HepG2 (cell line): ENCODE measurements around the gene PRDM10. TPM values are rescaled to one million over a fixed set of nuclear protein-coding genes. Genes with fewer than 3 reads are reported as not detected.

Source experiments
- CBFB ChIP-seq: sonication (generic); formaldehyde crosslinking; IDR thresholded peaks from 2 replicates; pipeline ENCODE4 v1.4.0; 2020; ENCODE audit warnings: missing genetic modification reagents
- GMEB2 ChIP-seq: IDR thresholded peaks from 2 replicates; pipeline ENCODE4 v1.6.1; 2016; ENCODE audit warnings: missing biosample characterization, missing genetic modification reagents, low read depth
- GTF2F1 ChIP-seq: fragments of 150-350 bp; IDR thresholded peaks from 2 replicates; pipeline ENCODE4 v1.6.1; 2014; ENCODE audit warnings: low read length
- KDM4B ChIP-seq: sonication (generic); formaldehyde crosslinking; IDR thresholded peaks from 2 replicates; pipeline ENCODE4 v1.4.0; 2020; ENCODE audit warnings: missing genetic modification reagents
- MAZ ChIP-seq, 2 experiments: sonication (generic) in 1 of 2; formaldehyde crosslinking in 1 of 2; IDR thresholded peaks; 2 replicates each; pipeline versions ENCODE4 v1.5.0 to v1.6.1; 2012 to 2020; ENCODE audit warnings: low read depth in 2 of 2, mild to moderate bottlenecking in 2 of 2, borderline replicate concordance in 1 of 2, improper control_type of control experiment in 1 of 2, low read length in 1 of 2, missing genetic modification reagents in 1 of 2, moderate library complexity in 1 of 2
- PHF20 ChIP-seq: sonication (generic); formaldehyde crosslinking; IDR thresholded peaks from 2 replicates; pipeline ENCODE4 v1.5.0; 2020; ENCODE audit warnings: mild to moderate bottlenecking, missing genetic modification reagents
- POLR2A ChIP-seq, 2 experiments: IDR thresholded peaks; 2 replicates each; pipeline ENCODE4 v1.6.1; 2011; ENCODE audit warnings: low read depth in 2 of 2, low read length in 2 of 2, mild to moderate bottlenecking in 1 of 2, moderate library complexity in 1 of 2; ENCODE audit not compliant: insufficient read depth in 1 of 2
- PRDM10 ChIP-seq: sonication (generic); formaldehyde crosslinking; IDR thresholded peaks from 2 replicates; pipeline ENCODE4 v1.4.0; 2020; ENCODE audit warnings: low read depth, missing genetic modification reagents
- SATB2 ChIP-seq: sonication (generic); formaldehyde crosslinking; IDR thresholded peaks from 2 replicates; pipeline ENCODE4 v1.5.0; 2020; ENCODE audit warnings: missing genetic modification reagents
- TCF7 ChIP-seq: sonication (generic); IDR thresholded peaks from 2 replicates; pipeline ENCODE4 v1.6.1; 2016; ENCODE audit warnings: antibody characterized with exemption, low read depth
- TERF1 ChIP-seq: sonication (generic); formaldehyde crosslinking; IDR thresholded peaks from 2 replicates; pipeline ENCODE4 v1.8.0; 2022; ENCODE audit warnings: mild to moderate bottlenecking, missing genetic modification reagents, moderate library complexity
- ZBTB37 ChIP-seq: sonication (generic); formaldehyde crosslinking; IDR thresholded peaks from 2 replicates; pipeline ENCODE4 v1.4.0; 2020; ENCODE audit warnings: mild to moderate bottlenecking, missing genetic modification reagents
- ZNF263 ChIP-seq: sonication (generic); formaldehyde crosslinking; IDR thresholded peaks from 2 replicates; pipeline ENCODE4 v1.4.0; 2020; ENCODE audit warnings: missing genetic modification reagents
- ZNF446 ChIP-seq: sonication (generic); formaldehyde crosslinking; IDR thresholded peaks from 2 replicates; pipeline ENCODE4 v1.5.0; 2020; ENCODE audit warnings: mild to moderate bottlenecking, missing genetic modification reagents
- ZNF513 ChIP-seq: sonication (generic); formaldehyde crosslinking; conservative IDR thresholded peaks from 2 replicates; pipeline ENCODE4 v1.5.0; 2020; ENCODE audit warnings: missing genetic modification reagents
- ZNF678 ChIP-seq: sonication (generic); formaldehyde crosslinking; IDR thresholded peaks from 2 replicates; pipeline ENCODE4 v1.4.0; 2020; ENCODE audit warnings: mild to moderate bottlenecking, missing genetic modification reagents
- ZNF713 ChIP-seq: sonication (generic); formaldehyde crosslinking; IDR thresholded peaks from 2 replicates; pipeline ENCODE4 v1.4.0; 2020; ENCODE audit warnings: mild to moderate bottlenecking, missing genetic modification reagents
- ZNF777 ChIP-seq: sonication (generic); formaldehyde crosslinking; IDR thresholded peaks from 2 replicates; pipeline ENCODE4 v1.4.0; 2020; ENCODE audit warnings: missing genetic modification reagents
- polyA plus RNA-seq, 8 experiments: library from polyadenylated mRNA; depleted of rRNA in 3 of 8; stranded (reverse) in 7 of 8; unstranded in 1 of 8; fragments of >200 nt; fragmentation: Illumina TruSeq in 4 of 8; extraction: Trizol in 4 of 8; gene quantifications; 2 replicates each; pipeline versions ENCODE4 v1.2.1 to v1.2.3, GENCODE V29; 2011 to 2016; ENCODE audit warnings: low read depth in 4 of 8, missing spikeins in 1 of 8, mixed read lengths in 1 of 8; ENCODE audit not compliant: insufficient read depth in 1 of 8
- total RNA-seq, 5 experiments: library from RNA; depleted of rRNA; stranded (reverse); fragments of >200 nt; fragmentation: Illumina TruSeq; extraction: Trizol; gene quantifications; 2 replicates each; pipeline ENCODE4 v1.2.3, GENCODE V29; 2016; ENCODE audit warnings: low read depth in 1 of 5

PRDM10 gene
- total and polyA plus RNA-seq, 2 of the 13 experiments (the other 11 are each of a cell fraction or from before 2014, with no cell fraction given) = 5.7 to 5.8 TPM

DNA sequence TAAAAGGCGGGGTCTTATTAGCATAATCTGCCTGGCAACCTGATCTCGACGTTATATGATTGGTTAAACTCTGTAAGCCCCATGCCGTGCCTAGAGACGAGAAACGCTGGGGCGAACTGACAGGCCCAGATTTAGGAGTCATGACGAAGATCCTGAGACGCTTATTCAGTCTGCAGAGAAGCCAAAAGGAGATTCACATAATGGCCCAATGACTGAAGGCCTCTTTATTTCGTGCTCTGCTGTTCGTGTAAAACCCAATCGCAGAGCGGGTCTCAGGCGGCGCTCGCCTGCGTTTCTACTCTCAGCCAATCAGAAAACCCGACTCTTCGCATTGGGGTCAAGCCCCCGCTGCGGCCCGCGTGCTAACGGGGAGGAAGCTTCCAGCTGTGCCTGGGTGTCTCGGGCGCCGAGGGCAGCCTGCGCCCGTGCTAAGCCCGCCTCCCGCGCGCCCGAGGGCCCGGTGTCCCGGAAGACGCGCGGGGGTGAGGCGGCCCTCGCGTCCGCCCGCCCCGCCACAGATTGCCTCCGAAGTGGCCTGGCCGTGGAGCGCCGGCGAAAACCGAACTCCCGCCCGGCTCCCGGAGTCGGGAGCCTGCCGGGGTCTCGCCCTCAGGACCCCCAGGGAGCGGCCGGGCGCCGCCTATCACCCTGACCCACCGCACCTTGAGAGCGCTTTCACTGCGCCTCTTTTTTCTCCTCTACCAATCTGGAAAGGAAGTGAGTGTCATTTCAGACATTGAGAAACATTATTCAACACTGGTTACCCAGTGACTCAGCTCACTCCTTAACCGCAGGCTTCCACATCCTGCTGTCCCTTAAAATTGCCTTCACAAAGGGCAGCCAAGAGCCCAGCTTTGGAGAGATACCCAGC, 446 bp upstream of the PRDM10 start (continued):
- TF ChIP-seq PRDM10 (CRISPR knock-in tag) (no peak), CBFB (CRISPR knock-in tag) (no peak), ZBTB37 (CRISPR knock-in tag) (0 out of 2 replicates have a peak, but pooled peaks have one; percentile 11), ZNF446 (peak; percentile 67; the same call in 1 of the 2 replicates), MAZ (IDR thresholded peaks at IDR 0.05; ENCODE audit: borderline replicate concordance, low read depth, low read length) (peak; percentile 73), MAZ (CRISPR knock-in tag; IDR thresholded peaks at IDR 0.05; ENCODE audit: low read depth) (peak; percentile 59), ZNF777 (peak; percentile 59; the same call in 1 of the 2 replicates), ZNF513 (CRISPR knock-in tag) (no peak; the same call in 1 of the 2 replicates), POLR2A (IDR thresholded peaks at IDR 0.05; ENCODE audit: insufficient read depth in 1 of 2, low read depth in 2 of 2, low read length in 2 of 2) (peak; percentile 66 to 85), KDM4B (no peak), SATB2 (CRISPR knock-in tag) (no peak), GTF2F1 (no peak), ZNF713 (no peak), GMEB2 (CRISPR knock-in tag) (no peak), ZNF678 (CRISPR knock-in tag) (no peak), ZNF263 (CRISPR knock-in tag) (no peak), PHF20 (CRISPR knock-in tag) (peak; percentile 51), TCF7 (no peak), TERF1 (CRISPR knock-in tag) (no peak)
